ENCODE measurements around the gene SLC19A1. TPM values are rescaled to one million over a fixed set of nuclear protein-coding genes. Genes with fewer than 3 reads are reported as not detected.

Gene SLC19A1
- total RNA-seq, 4 donors from 2014 or later = 1.5 to 8.6 (median 5.3) TPM

GRCh38 chr21:45472445-45473365, 69.5 kb downstream of the SLC19A1 start:
- H3K36me3 ChIP-seq = peaks cover 0 to 40% of the 10 kb centered on the region in 2 donors
- no peak overlapping the region for H3K4me3 ChIP-seq
- no peaks in the 10 kb centered on the region for H3K9me3 ChIP-seq
- ATAC-seq = no peak
- H3K27me3 ChIP-seq = peaks cover 15% of the 10 kb centered on the region
- peak overlapping the region in 3 of 4 donors; percentile 82 to 85 (median 84) for H3K27ac ChIP-seq
- no peak for TF ChIP-seq POLR2AphosphoS5 (IDR thresholded peaks at IDR 0.05)
- TF ChIP-seq EP300 (IDR thresholded peaks at IDR 0.05) = no peak
- TF ChIP-seq CTCF (IDR thresholded peaks at IDR 0.05) = no peak
- no peak for TF ChIP-seq POLR2A (IDR thresholded peaks at IDR 0.05)
- 90% methylated on average over 2 of the region's 42 CpGs; no CpG with 5 or more reads in 1 of the 2 donors for WGBS, 2 donors (ENCODE audit: low coverage in 1 of 2)
- peaks cover 0 to 60% (median 25%) of the 10 kb centered on the region in 3 donors for H3K4me1 ChIP-seq

- Histone ChIP-seq H3K9me3 (no peaks in the 10 kb centered on the region), H3K27me3 (peaks cover 15% of the 10 kb centered on the region), H3K27ac (peak overlapping the region in 3 of 4 donors; percentile 82 to 85 (median 84)), H3K4me3 (peak overlapping the region in 1 of 2 donors; percentile 24), H3K36me3 (peaks cover 0 to 34% of the 10 kb centered on the region in 2 donors), H3K4me1 (peaks cover 0 to 65% (median 22%) of the 10 kb centered on the region in 3 donors)
- WGBS, 2 donors (ENCODE audit: low coverage in 1 of 2) = 31 to 36% methylated on average over 11 to 22 of the region's 30 CpGs
- no peak for TF ChIP-seq CTCF (IDR thresholded peaks at IDR 0.05)
- no peak for TF ChIP-seq EP300 (IDR thresholded peaks at IDR 0.05)
- TF ChIP-seq POLR2AphosphoS5 (IDR thresholded peaks at IDR 0.05) = no peak
- TF ChIP-seq POLR2A (IDR thresholded peaks at IDR 0.05) = no peak
- ATAC-seq = peak; percentile 73
These were observed 70.6 kb downstream of the SLC19A1 start for GRCh38 chr21:45471525-45472221.

- Histone ChIP-seq H3K36me3 (peaks cover 0 to 28% of the 10 kb centered on the region in 2 donors), H3K27me3 (peaks cover 15% of the 10 kb centered on the region), H3K4me1 (peaks cover 0 to 70% (median 22%) of the 10 kb centered on the region in 3 donors), H3K9me3 (no peaks in the 10 kb centered on the region), H3K27ac (peak overlapping the region; percentile 26 to 85 (median 83)), H3K4me3 (peak overlapping the region in 1 of 2 donors; percentile 24)
- peak; percentile 78 for ATAC-seq
- 18 to 36% methylated on average over 3 of the region's 28 CpGs for WGBS, 2 donors (ENCODE audit: low coverage in 1 of 2)
- TF ChIP-seq POLR2AphosphoS5 (IDR thresholded peaks at IDR 0.05) (peak; percentile 3), EP300 (IDR thresholded peaks at IDR 0.05) (no peak)
These were observed 71.3 kb downstream of the SLC19A1 start for GRCh38 chr21:45470773-45471524.

GRCh38 chr21:45470087-45470515, 72.1 kb downstream of the SLC19A1 start:
- H3K4me1 ChIP-seq = peaks cover 0 to 70% (median 22%) of the 10 kb centered on the region in 3 donors

More at GRCh38 chr21:45470087-45470515, 72.1 kb downstream of the SLC19A1 start:
- 90% methylated on average over 4 to 6 of the region's 7 CpGs for WGBS, 2 donors (ENCODE audit: low coverage in 1 of 2)
- Histone ChIP-seq H3K9me3 (no peaks in the 10 kb centered on the region), H3K4me3 (no peak overlapping the region), H3K36me3 (peaks cover 0 to 20% of the 10 kb centered on the region in 2 donors), H3K27ac (peak overlapping the region in 3 of 4 donors; percentile 82 to 85 (median 84)), H3K27me3 (peaks cover 15% of the 10 kb centered on the region)
- TF ChIP-seq POLR2AphosphoS5 (IDR thresholded peaks at IDR 0.05) (no peak), EP300 (IDR thresholded peaks at IDR 0.05) (no peak), CTCF (IDR thresholded peaks at IDR 0.05) (no peak)
- ATAC-seq = no peak
